Neural cell (in vitro differentiated cells): Measurements from ENCODE around the gene LIPC. TPM values are rescaled to one million over a fixed set of nuclear protein-coding genes. Genes with fewer than 3 reads are reported as not detected.

Source experiments
- H2AFZ ChIP-seq: fragments of 200-600, 300-800 bp; sonication (generic), shearing (Covaris generic); 2 replicates; pipeline ENCODE4 v1.6.0; 2014; ENCODE audit warnings: low read depth, mild to moderate bottlenecking, antibody characterized with exemption, low read length, moderate library complexity
- H3F3A ChIP-seq: fragments of 200-600 bp; shearing (Covaris generic); 2 replicates; pipeline ENCODE4 v1.6.1; 2016; ENCODE audit warnings: mild to moderate bottlenecking, moderate library complexity, mixed read lengths, antibody characterized with exemption, low read length; ENCODE audit not compliant: insufficient read depth, poor library complexity, severe bottlenecking
- H3K27ac ChIP-seq: fragments of 200-600, 300-800 bp; sonication (generic), shearing (Covaris generic); 2 replicates; pipeline ENCODE4 v1.5.1; 2014; ENCODE audit warnings: mild to moderate bottlenecking, low read length, moderate library complexity
- H3K27me3 ChIP-seq: fragments of 300-800, 200-600 bp; sonication (generic), shearing (Covaris generic); 2 replicates; pipeline ENCODE4 v1.6.0; 2014; ENCODE audit warnings: mild to moderate bottlenecking, low read depth, low read length, moderate library complexity; ENCODE audit not compliant: insufficient read depth
- H3K36me3 ChIP-seq: fragments of 300-800, 200-600 bp; sonication (generic), shearing (Covaris generic); 2 replicates; pipeline ENCODE4 v1.5.1; 2014; ENCODE audit warnings: mild to moderate bottlenecking, antibody characterized with exemption, low read length, moderate library complexity; ENCODE audit not compliant: insufficient read depth
- H3K4me2 ChIP-seq: fragments of 300-800, 200-600 bp; sonication (generic), shearing (Covaris generic); 2 replicates; pipeline ENCODE4 v1.6.0; 2014; ENCODE audit warnings: mild to moderate bottlenecking, low read length
- H3K4me3 ChIP-seq: fragments of 300-800, 200-600 bp; sonication (generic), shearing (Covaris generic); 2 replicates; pipeline ENCODE4 v1.5.1; 2014; ENCODE audit warnings: mild to moderate bottlenecking, low read length, moderate library complexity
- H3K79me2 ChIP-seq: fragments of 200-600 bp; shearing (Covaris generic); replicated peaks from 2 replicates; pipeline ENCODE4 v1.6.0; 2014; ENCODE audit warnings: mild to moderate bottlenecking, low read length, moderate library complexity; ENCODE audit not compliant: insufficient read depth
- H3K9ac ChIP-seq: fragments of 300-800, 200-600 bp; sonication (generic), shearing (Covaris generic); 2 replicates; pipeline ENCODE4 v1.6.1; 2016; ENCODE audit warnings: mild to moderate bottlenecking, low read length, mixed read lengths
- H3K9me2 ChIP-seq: fragments of 200-600 bp; shearing (Covaris generic); 2 replicates; pipeline ENCODE4 v1.6.1; 2016; ENCODE audit warnings: mild to moderate bottlenecking, low read length, mixed read lengths; ENCODE audit not compliant: insufficient read depth
- H3K9me3 ChIP-seq: fragments of 200-600, 300-800 bp; sonication (generic), shearing (Covaris generic); 2 replicates; pipeline ENCODE4 v1.6.1; 2016; ENCODE audit warnings: mild to moderate bottlenecking, mixed run types, low read length, moderate library complexity, mixed read lengths
- H4K20me1 ChIP-seq: fragments of 200-600 bp; shearing (Covaris generic); 2 replicates; pipeline ENCODE4 v1.6.1; 2016; ENCODE audit warnings: mild to moderate bottlenecking, mixed run types; ENCODE audit not compliant: insufficient read depth
- CTCF ChIP-seq: fragments of 450-650 bp; IDR thresholded peaks from 2 replicates; pipeline ENCODE4 v1.5.1; 2014; ENCODE audit warnings: antibody characterized with exemption, mild to moderate bottlenecking, moderate library complexity; ENCODE audit not compliant: poor library complexity, severe bottlenecking
- EP300 ChIP-seq: fragments of 450-650 bp; conservative IDR thresholded peaks from 2 replicates; pipeline ENCODE4 v1.6.1; 2014; ENCODE audit warnings: antibody characterized with exemption, mild to moderate bottlenecking, moderate library complexity; ENCODE audit not compliant: poor library complexity, severe bottlenecking
- EZH2 ChIP-seq: fragments of 200-600, 300-800 bp; shearing (Covaris generic), sonication (generic); IDR thresholded peaks from 2 replicates; pipeline ENCODE4 v1.6.1; 2014; ENCODE audit warnings: antibody characterized with exemption, low read length, borderline replicate concordance, mild to moderate bottlenecking; ENCODE audit not compliant: insufficient read depth, poor library complexity, severe bottlenecking
- MXI1 ChIP-seq: fragments of 450-650 bp; conservative IDR thresholded peaks from 2 replicates; pipeline ENCODE4 v1.6.1; 2014; ENCODE audit warnings: antibody characterized with exemption, mild to moderate bottlenecking; ENCODE audit not compliant: poor library complexity, severe bottlenecking
- POLR2AphosphoS5 ChIP-seq: IDR thresholded peaks from 2 replicates; pipeline ENCODE4 v1.6.1; 2012
- RAD21 ChIP-seq: fragments of 450-650 bp; conservative IDR thresholded peaks from 2 replicates; pipeline ENCODE4 v1.6.1; 2014; ENCODE audit warnings: antibody characterized with exemption, mild to moderate bottlenecking, moderate library complexity
- REST ChIP-seq: IDR thresholded peaks from 2 replicates; pipeline ENCODE4 v1.6.1; 2012; ENCODE audit warnings: borderline replicate concordance
- SMC3 ChIP-seq: fragments of 450-650 bp; conservative IDR thresholded peaks from 2 replicates; pipeline ENCODE4 v1.6.1; 2014; ENCODE audit warnings: antibody characterized with exemption, mild to moderate bottlenecking, moderate library complexity; ENCODE audit not compliant: poor library complexity
- TAF1 ChIP-seq: IDR thresholded peaks from 2 replicates; pipeline ENCODE4 v1.6.1; 2012; ENCODE audit warnings: low read depth
- polyA plus RNA-seq: library from polyadenylated mRNA; depleted of rRNA; stranded (reverse); fragments of >200 nt; gene quantifications from 2 replicates; pipeline ENCODE4 v1.2.3, GENCODE V29; 2014

Gene LIPC
- polyA plus RNA-seq, 1 donor from 2014 or later, result not detected

- H4K20me1 ChIP-seq, result no peaks in the 10 kb centered on the region
- H3K4me2 ChIP-seq, result no peak overlapping the region
- no peaks in the 10 kb centered on the region for H3K79me2 ChIP-seq
- H3K27ac ChIP-seq, result no peak overlapping the region
- H3K27me3 ChIP-seq, result no peaks in the 10 kb centered on the region
- no peaks in the 10 kb centered on the region for H3K36me3 ChIP-seq
- H3K9ac ChIP-seq, result no peak overlapping the region
- H3K4me3 ChIP-seq, result no peak overlapping the region
- H3K9me3 ChIP-seq, result no peaks in the 10 kb centered on the region
- no peaks in the 10 kb centered on the region for H3K9me2 ChIP-seq
- H3F3A ChIP-seq, result no peaks in the 10 kb centered on the region
- no peak overlapping the region for H2AFZ ChIP-seq
- TF ChIP-seq SMC3 (no peak), REST (no peak), MXI1 (no peak), TAF1 (no peak), RAD21 (no peak), POLR2AphosphoS5 (no peak), EZH2 (no peak), EP300 (no peak), CTCF (no peak)
Measured at GRCh38 chr15:58437531-58438105, 5.8 kb downstream of the LIPC start.

GRCh38 chr15:58438111-58438510 lies 6.3 kb downstream of the LIPC start:
- no peaks in the 10 kb centered on the region for H3K9me2 ChIP-seq
- H3K9ac ChIP-seq, result no peak overlapping the region
- no peak overlapping the region for H3K4me3 ChIP-seq
- no peak overlapping the region for H3K4me2 ChIP-seq
- H3K9me3 ChIP-seq, result no peaks in the 10 kb centered on the region
- H2AFZ ChIP-seq, result no peak overlapping the region
- TF ChIP-seq EZH2 (no peak), TAF1 (no peak), POLR2AphosphoS5 (no peak), EP300 (no peak), CTCF (no peak), RAD21 (no peak), REST (no peak), MXI1 (no peak), SMC3 (no peak)
- no peaks in the 10 kb centered on the region for H4K20me1 ChIP-seq
- H3K27me3 ChIP-seq, result no peaks in the 10 kb centered on the region
- no peaks in the 10 kb centered on the region for H3K36me3 ChIP-seq
- H3K27ac ChIP-seq, result no peak overlapping the region
- H3K79me2 ChIP-seq, result no peaks in the 10 kb centered on the region
- H3F3A ChIP-seq, result no peaks in the 10 kb centered on the region
